D721Med (cell line): ENCODE measurements around the gene XXYLT1.

ENCODE experiments used
- DNase-seq: peaks from one replicate; pipeline ENCODE4 v3.0.0; 2011; ENCODE audit warnings: low spot score; ENCODE audit not compliant: insufficient read length
- FAIRE-seq: peaks from 2 replicates; lab custom pipeline; 2011; peaks lifted over from hg19 to GRCh38; lab: Jason Lieb, UNC
- TF ChIP-seq, protein P1 (sequence below): IDR thresholded peaks from 2 replicates; pipeline ENCODE4 v1.5.1; 2012; ENCODE audit warnings: mild to moderate bottlenecking, control low read depth; ENCODE audit not compliant: insufficient read depth; ENCODE audit errors: missing control alignments

The XXYLT1 gene

DNA sequence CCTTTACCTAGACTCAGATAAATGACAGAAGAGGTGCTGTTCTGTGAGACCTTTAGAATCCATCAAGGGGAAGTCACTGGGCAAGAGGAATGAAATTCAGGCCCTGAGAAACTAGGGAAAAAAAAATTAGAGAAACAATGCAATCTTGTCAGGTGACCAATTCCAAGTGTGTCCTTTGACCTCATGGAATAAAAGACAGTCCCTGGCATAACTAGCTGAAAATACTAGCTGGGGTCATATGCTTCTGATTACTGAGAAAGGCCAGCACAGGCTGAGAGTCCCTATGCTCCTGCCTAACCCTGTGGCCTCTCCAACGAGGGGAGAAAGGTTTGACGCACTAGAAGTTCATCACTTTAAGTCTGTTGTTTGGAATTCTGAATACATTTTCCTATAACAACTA lies 167.3 kb downstream of the XXYLT1 start:
- FAIRE-seq (no peak), DNase-seq (no peak)

GRCh38 chr3:195102609-195103467 lies 168.1 kb downstream of the XXYLT1 start:
- no peak for FAIRE-seq
- DNase-seq, result no peak
- TF ChIP-seq, protein P1, sequence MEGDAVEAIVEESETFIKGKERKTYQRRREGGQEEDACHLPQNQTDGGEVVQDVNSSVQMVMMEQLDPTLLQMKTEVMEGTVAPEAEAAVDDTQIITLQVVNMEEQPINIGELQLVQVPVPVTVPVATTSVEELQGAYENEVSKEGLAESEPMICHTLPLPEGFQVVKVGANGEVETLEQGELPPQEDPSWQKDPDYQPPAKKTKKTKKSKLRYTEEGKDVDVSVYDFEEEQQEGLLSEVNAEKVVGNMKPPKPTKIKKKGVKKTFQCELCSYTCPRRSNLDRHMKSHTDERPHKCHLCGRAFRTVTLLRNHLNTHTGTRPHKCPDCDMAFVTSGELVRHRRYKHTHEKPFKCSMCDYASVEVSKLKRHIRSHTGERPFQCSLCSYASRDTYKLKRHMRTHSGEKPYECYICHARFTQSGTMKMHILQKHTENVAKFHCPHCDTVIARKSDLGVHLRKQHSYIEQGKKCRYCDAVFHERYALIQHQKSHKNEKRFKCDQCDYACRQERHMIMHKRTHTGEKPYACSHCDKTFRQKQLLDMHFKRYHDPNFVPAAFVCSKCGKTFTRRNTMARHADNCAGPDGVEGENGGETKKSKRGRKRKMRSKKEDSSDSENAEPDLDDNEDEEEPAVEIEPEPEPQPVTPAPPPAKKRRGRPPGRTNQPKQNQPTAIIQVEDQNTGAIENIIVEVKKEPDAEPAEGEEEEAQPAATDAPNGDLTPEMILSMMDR, result no peak

More for the DNA sequence above, 167.3 kb downstream of the XXYLT1 start:
- TF ChIP-seq, protein P1, result no peak

DNA sequence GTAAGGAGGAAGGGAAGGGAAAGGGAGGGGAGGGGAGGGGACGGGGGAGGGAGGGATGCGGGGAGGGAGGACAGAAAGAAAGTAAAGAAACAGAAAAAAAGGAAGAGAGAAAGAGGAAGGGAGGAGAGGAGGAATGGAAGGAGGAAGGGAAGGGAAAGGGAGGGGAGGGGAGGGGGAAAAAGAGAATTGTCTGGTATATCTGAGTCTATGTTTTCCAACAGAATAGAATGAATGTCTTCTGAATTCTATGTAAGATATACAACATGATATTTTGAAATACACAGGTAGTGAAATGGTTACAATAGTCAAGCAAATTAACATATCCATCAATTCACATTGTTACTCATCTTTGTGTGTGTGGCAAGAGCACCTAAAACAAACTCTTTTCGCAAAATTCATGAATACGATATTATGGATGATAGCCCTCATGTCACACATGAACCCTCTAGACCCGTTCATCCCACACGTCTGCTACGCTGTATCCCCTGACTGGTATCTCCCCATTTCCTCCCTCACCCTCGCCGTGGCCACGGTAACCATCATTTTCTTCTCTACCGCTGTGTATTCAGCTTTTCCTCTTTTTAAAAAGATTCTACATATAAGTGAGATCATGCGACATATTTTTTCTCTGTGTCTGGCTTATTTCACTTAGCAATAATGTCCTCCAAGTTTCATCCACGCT lies 168.9 kb downstream of the XXYLT1 start:
- FAIRE-seq, result no peak
- no peak for DNase-seq
- TF ChIP-seq, protein P1, result no peak

- TF ChIP-seq, protein P1, result no peak
- FAIRE-seq (no peak), DNase-seq (no peak)
These were observed 169.9 kb downstream of the XXYLT1 start for GRCh38 chr3:195101001-195101583.

GRCh38 chr3:195099951-195100785 lies 170.8 kb downstream of the XXYLT1 start:
- TF ChIP-seq, protein P1, result no peak
- DNase-seq (no peak), FAIRE-seq (no peak)

- FAIRE-seq (no peak), DNase-seq (no peak)
- TF ChIP-seq, protein P1, result no peak
These were observed 172.0 kb downstream of the XXYLT1 start for GRCh38 chr3:195098741-195099525.
